BJ (cell line): ENCODE data around the gene RAB7B. TPM values are rescaled to one million over a fixed set of nuclear protein-coding genes. Genes with fewer than 3 reads are reported as not detected.

Experiments used
- CTCF ChIA-PET: fragments of 350-600 bp; formaldehyde crosslinking; extraction: SDS; loops from one replicate; lab custom pipeline; 2021; ENCODE audit warnings: antibody characterized with exemption, inconsistent platforms; lab: Yijun Ruan, JAX
- POLR2A ChIA-PET: fragments of 300-600 bp; sonication (Branson Sonifier 250); formaldehyde crosslinking; extraction: SDS; loops from one replicate; lab custom pipeline; 2021; ENCODE audit warnings: antibody characterized with exemption; lab: Charles Lee
- DNase-seq: peaks from one replicate; pipeline ENCODE4 v3.0.0-alpha.2; 2011; ENCODE audit warnings: low read depth
- H3K27me3 ChIP-seq: 2 replicates; pipeline ENCODE4 v1.6.0; 2011; ENCODE audit warnings: low read length; ENCODE audit not compliant: control insufficient read depth, insufficient read depth
- H3K36me3 ChIP-seq: 2 replicates; pipeline ENCODE4 v1.5.1; 2011; ENCODE audit warnings: low read length; ENCODE audit not compliant: control insufficient read depth, insufficient read depth
- H3K4me3 ChIP-seq: 2 replicates; pipeline ENCODE4 v1.5.1; 2011; ENCODE audit warnings: low read depth, mild to moderate bottlenecking, control low read depth, low read length
- CTCF ChIP-seq: IDR thresholded peaks from 2 replicates; pipeline ENCODE4 v1.5.1; 2011; ENCODE audit warnings: low read depth, mild to moderate bottlenecking, control low read depth, inconsistent platforms, low read length, moderate library complexity; ENCODE audit not compliant: insufficient read depth
- polyA plus RNA-seq: library from polyadenylated mRNA; depleted of rRNA; stranded (reverse); fragments of >200 nt; gene quantifications from 2 replicates; pipeline ENCODE4 v1.2.3, GENCODE V29; 2011

The RAB7B gene
- polyA plus RNA-seq, 1 experiment: 11.3 TPM

DNA sequence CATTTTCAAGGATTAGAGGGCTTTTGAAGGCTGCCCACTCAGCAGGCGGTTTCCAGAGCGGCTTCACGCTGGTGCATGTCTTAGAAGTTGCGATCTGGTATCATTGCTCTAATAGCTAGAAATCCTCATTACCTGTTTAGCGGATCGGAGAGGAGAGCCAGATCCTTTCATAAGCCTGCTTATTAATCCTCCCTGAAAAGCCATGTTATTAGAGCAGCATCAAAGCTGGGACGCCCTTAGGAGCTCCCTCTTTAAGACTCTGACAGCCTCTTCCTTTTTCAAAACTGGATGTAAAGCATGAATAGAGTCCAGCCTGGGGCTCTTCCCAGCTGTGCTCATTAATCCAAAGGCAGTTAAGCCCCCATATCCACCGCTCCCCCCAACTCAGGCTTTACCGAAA is 34.4 kb upstream of the RAB7B start:
- no peak for TF ChIP-seq CTCF
- POLR2A ChIA-PET: no interaction called here
- Histone ChIP-seq H3K27me3 (peaks cover 33% of the 10 kb centered on the region), H3K36me3 (no peaks in the 10 kb centered on the region), H3K4me3 (no peak overlapping the region)
- CTCF ChIA-PET: interaction anchor here (0.8 to 2.0 kb wide), 3 partner anchors 8 to 69 kb away, joined by 3 to 8 read pairs (median 6); no protein-coding TSS in a partner anchor
- no peak for DNase-seq

GRCh38 chr1:206036663-206037455 is 33.7 kb upstream of the RAB7B start:
- H3K27me3 ChIP-seq: peaks cover 33% of the 10 kb centered on the region
- no peak overlapping the region for H3K4me3 ChIP-seq
- POLR2A ChIA-PET: no interaction called here

DNA sequence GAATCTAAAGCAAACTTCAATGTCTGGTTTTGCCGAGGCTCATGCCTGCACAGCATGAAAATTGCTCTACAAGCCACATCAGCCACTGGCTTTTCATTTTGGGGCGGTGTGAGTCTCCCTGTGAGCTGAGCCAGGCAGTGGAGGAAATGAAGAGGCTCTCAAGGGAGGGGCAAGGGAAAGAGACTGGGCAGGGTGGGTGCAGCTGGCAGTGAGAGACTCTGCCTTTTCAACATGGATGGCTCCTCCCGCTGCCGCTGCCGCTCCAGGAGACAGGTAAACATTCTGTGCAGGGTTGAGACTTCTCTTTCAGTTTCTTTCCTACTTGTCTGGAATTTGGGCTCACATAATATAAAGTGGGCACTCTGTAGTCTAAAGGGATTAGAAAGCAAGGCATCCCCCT is 31.8 kb upstream of the RAB7B start:
- TF ChIP-seq CTCF: no peak
- ChIA-PET CTCF (interaction anchor here (0.8 to 1.7 kb wide), 4 partner anchors 10 to 73 kb away, joined by 3 to 4 read pairs (median 4); partner anchors contain the start of gene RAB7B), POLR2A (no interaction called here)
- DNase-seq: no peak
- no peaks in the 10 kb centered on the region for H3K36me3 ChIP-seq
- H3K4me3 ChIP-seq: no peak overlapping the region
- H3K27me3 ChIP-seq: peaks cover 25% of the 10 kb centered on the region

More at GRCh38 chr1:206036663-206037455, 33.7 kb upstream of the RAB7B start:
- no peak for TF ChIP-seq CTCF
- DNase-seq: no peak
- CTCF ChIA-PET: interaction anchor here (1.8 to 2.0 kb wide), 2 partner anchors 8 to 70 kb away, joined by 6 to 8 read pairs; no protein-coding TSS in a partner anchor
- no peaks in the 10 kb centered on the region for H3K36me3 ChIP-seq

GRCh38 chr1:206032380-206033140 is 29.4 kb upstream of the RAB7B start:
- POLR2A ChIA-PET: no interaction called here
- TF ChIP-seq CTCF: no peak
- Histone ChIP-seq H3K4me3 (no peak overlapping the region), H3K36me3 (no peaks in the 10 kb centered on the region), H3K27me3 (peaks cover 15% of the 10 kb centered on the region)
- DNase-seq: no peak
- CTCF ChIA-PET: interaction anchor here (1.4 to 4.5 kb wide), 4 partner anchors 16 to 79 kb away, joined by 4 to 26 read pairs (median 10); no protein-coding TSS in a partner anchor

DNA sequence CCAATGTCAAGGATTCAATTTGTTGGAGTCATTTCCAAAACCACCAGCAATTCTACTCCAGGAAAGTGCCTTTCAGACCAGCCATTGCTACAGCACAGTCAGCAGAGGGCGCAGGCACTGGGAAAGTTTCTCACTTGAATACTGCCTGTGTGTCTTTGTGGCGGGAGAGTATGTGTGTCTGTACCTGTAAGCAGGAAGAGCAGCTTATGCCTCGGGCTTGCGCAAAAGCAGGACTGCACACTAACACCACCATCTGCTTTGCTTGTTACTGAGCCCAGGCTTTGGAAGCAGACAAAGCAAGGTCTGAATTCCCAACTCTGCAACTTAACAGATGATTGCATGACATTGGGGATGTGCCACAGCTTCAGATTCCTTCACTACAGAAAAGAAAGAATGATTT is 27.5 kb upstream of the RAB7B start:
- ChIA-PET CTCF (interaction anchor here (0.9 to 4.5 kb wide), 19 partner anchors 9 to 98 kb away, joined by 3 to 26 read pairs (median 6); partner anchors contain the start of gene RAB7B), POLR2A (no interaction called here)
- no peak for DNase-seq
- Histone ChIP-seq H3K36me3 (no peaks in the 10 kb centered on the region), H3K4me3 (no peak overlapping the region), H3K27me3 (peaks cover 14% of the 10 kb centered on the region)
- peak; percentile 94 for TF ChIP-seq CTCF
